IMR-90 (cell line): ENCODE data around the gene ANO4. TPM values are rescaled to one million over a fixed set of nuclear protein-coding genes. Genes with fewer than 3 reads are reported as not detected.

ENCODE experiments used
- ATAC-seq: fragments of 200-7000 bp; cut with Tn5 transposase; 2 replicates; pipeline ENCODE4 v1.9.1; 2020; ENCODE audit warnings: low read depth, mild to moderate bottlenecking, moderate library complexity
- BruUV-seq: library from RNA; stranded (reverse); fragments of 400-500 nt; replicated peaks from 2 replicates; lab custom pipeline; 2021; lab: Mats Ljungman, UMichigan
- CTCF ChIA-PET: fragments of 300-600 bp; formaldehyde crosslinking; extraction: SDS; loops from one replicate; lab custom pipeline; 2021; ENCODE audit warnings: antibody characterized with exemption; lab: Yijun Ruan, JAX
- POLR2A ChIA-PET: fragments of 300-600 bp; sonication (Branson Sonifier 250); formaldehyde crosslinking; loops from one replicate; lab custom pipeline; 2022; ENCODE audit warnings: antibody characterized with exemption; ENCODE audit not compliant: unreplicated experiment; lab: Charles Lee
- DNase-seq: peaks from one replicate; pipeline ENCODE4 v3.0.0; 2013
- H2AFZ ChIP-seq: replicated peaks from 2 replicates; pipeline ENCODE3; 2013; ENCODE audit warnings: low read length, mild to moderate bottlenecking; ENCODE audit not compliant: poor library complexity
- H2AK5ac ChIP-seq: 2 replicates; pipeline ENCODE4 v1.6.1; 2013; ENCODE audit warnings: low read depth, low read length, inconsistent platforms
- H2AK9ac ChIP-seq: replicated peaks from 2 replicates; pipeline ENCODE3; 2013; ENCODE audit warnings: mild to moderate bottlenecking, low read depth, low read length, moderate library complexity; ENCODE audit not compliant: poor library complexity
- H2BK120ac ChIP-seq: 2 replicates; pipeline ENCODE4 v1.6.1; 2013; ENCODE audit warnings: low read depth, low read length, inconsistent platforms
- H2BK15ac ChIP-seq: 3 replicates; pipeline ENCODE4 v1.6.1; 2013; ENCODE audit warnings: low read depth, low read length, inconsistent platforms
- H2BK20ac ChIP-seq: 2 replicates; pipeline ENCODE4 v1.6.1; 2013; ENCODE audit warnings: low read depth, mild to moderate bottlenecking, inconsistent platforms, low read length, moderate library complexity
- H2BK5ac ChIP-seq: 2 replicates; pipeline ENCODE4 v1.6.1; 2013; ENCODE audit warnings: mild to moderate bottlenecking, low read depth, low read length, inconsistent platforms; ENCODE audit not compliant: poor library complexity, severe bottlenecking
- H3K14ac ChIP-seq: replicated peaks from 2 replicates; pipeline ENCODE4 v1.6.1; 2013; ENCODE audit warnings: low read depth, low read length, inconsistent platforms
- H3K18ac ChIP-seq: 2 replicates; pipeline ENCODE4 v1.6.1; 2013; ENCODE audit warnings: low read depth, low read length, control low read depth
- H3K23ac ChIP-seq: 2 replicates; pipeline ENCODE4 v1.6.1; 2013; ENCODE audit warnings: low read depth, low read length, inconsistent platforms
- H3K27ac ChIP-seq: 2 replicates; pipeline ENCODE4 v1.5.1; 2013; ENCODE audit warnings: mild to moderate bottlenecking, control low read depth, low read length; ENCODE audit not compliant: insufficient read depth
- H3K27me3 ChIP-seq: 2 replicates; pipeline ENCODE4 v1.6.1; 2013; ENCODE audit warnings: low read length; ENCODE audit not compliant: control insufficient read depth, insufficient read depth
- H3K36me3 ChIP-seq: 2 replicates; pipeline ENCODE4 v1.6.1; 2013; ENCODE audit warnings: low read length, mixed read lengths; ENCODE audit not compliant: control insufficient read depth, insufficient read depth
- H3K4ac ChIP-seq: 2 replicates; pipeline ENCODE4 v1.6.1; 2013; ENCODE audit warnings: low read depth, low read length, inconsistent platforms
- H3K4me1 ChIP-seq: 2 replicates; pipeline ENCODE4 v1.6.1; 2013; ENCODE audit warnings: low read length, mixed read lengths; ENCODE audit not compliant: control insufficient read depth, insufficient read depth
- H3K4me2 ChIP-seq: 2 replicates; pipeline ENCODE4 v1.6.1; 2013; ENCODE audit warnings: low read depth, mild to moderate bottlenecking, control low read depth, low read length, moderate library complexity
- H3K4me3 ChIP-seq: 2 replicates; pipeline ENCODE4 v1.5.1; 2013; ENCODE audit warnings: low read depth, mild to moderate bottlenecking, control low read depth, low read length, moderate library complexity; ENCODE audit not compliant: insufficient read depth
- H3K56ac ChIP-seq: 2 replicates; pipeline ENCODE4 v1.6.1; 2013; ENCODE audit warnings: low read length, inconsistent platforms; ENCODE audit not compliant: insufficient read depth; ENCODE audit errors: extremely low read depth
- H3K79me1 ChIP-seq, 2 experiments: 2 replicates each; pipeline ENCODE4 v1.6.1; 2013; ENCODE audit warnings: low read length in 2 of 2, inconsistent platforms in 1 of 2, low read depth in 1 of 2
- H3K9ac ChIP-seq: 2 replicates; pipeline ENCODE4 v1.6.1; 2013; ENCODE audit warnings: low read depth, low read length, control low read depth
- H3K9me1 ChIP-seq: 2 replicates; pipeline ENCODE4 v1.6.1; 2013; ENCODE audit warnings: low read length, inconsistent platforms; ENCODE audit not compliant: insufficient read depth
- H3K9me3 ChIP-seq: 2 replicates; pipeline ENCODE4 v1.6.1; 2013; ENCODE audit warnings: low read length; ENCODE audit not compliant: control insufficient read depth, insufficient read depth
- H4K20me1 ChIP-seq: 2 replicates; pipeline ENCODE4 v1.6.1; 2013; ENCODE audit warnings: low read length, inconsistent platforms; ENCODE audit not compliant: insufficient read depth
- H4K5ac ChIP-seq: 2 replicates; pipeline ENCODE4 v1.6.1; 2013; ENCODE audit warnings: mild to moderate bottlenecking, low read depth, low read length, control low read depth
- H4K8ac ChIP-seq, 2 experiments: 2 replicates each; pipeline ENCODE4 v1.6.1; 2013; ENCODE audit warnings: low read depth in 2 of 2, low read length in 2 of 2, control low read depth in 1 of 2, inconsistent platforms in 1 of 2
- H4K91ac ChIP-seq: 2 replicates; pipeline ENCODE4 v1.6.1; 2013; ENCODE audit warnings: low read depth, low read length, inconsistent platforms; ENCODE audit not compliant: insufficient read depth
- MAFK ChIP-seq: IDR thresholded peaks from 2 replicates; pipeline ENCODE4 v1.6.1; 2012; ENCODE audit warnings: low read depth, low read length, improper control_type of control experiment
- MAZ ChIP-seq: IDR thresholded peaks from 2 replicates; pipeline ENCODE4 v1.6.1; 2012; ENCODE audit warnings: low read depth, mild to moderate bottlenecking, low read length, improper control_type of control experiment, moderate library complexity, borderline replicate concordance
- RAD21 ChIP-seq: IDR thresholded peaks from 2 replicates; pipeline ENCODE4 v1.6.1; 2012; ENCODE audit warnings: low read length, improper control_type of control experiment
- WGBS, 2 experiments: methylation state at CpG; one replicate each; pipeline versions ENCODE4 v1.1.5 to v1.1.7; 2013; ENCODE audit warnings: missing lambda C conversion rate in 2 of 2; ENCODE audit not compliant: insufficient read length in 1 of 2; ENCODE audit errors: extremely low coverage in 2 of 2; 5-methylcytosine and 5-hydroxymethylcytosine counted together
- dilution Hi-C: fragments of 300-500 bp; cut with HindIII; formaldehyde crosslinking; loops from one replicate; pipeline ENCODE4 v1.14.3; 2018; ENCODE audit warnings: low sequenced_read_pairs; ENCODE audit not compliant: unreplicated experiment
- in situ Hi-C: fragments of 300-500 bp; cut with MboI; formaldehyde crosslinking; loops from 3 replicates; pipeline ENCODE4 v1.14.3; 2019; ENCODE audit warnings: low sequenced_read_pairs, inconsistent platforms, mixed read lengths
- intact Hi-C: fragments of 100-400 bp; cut with micrococcal nuclease; formaldehyde crosslinking; loops from 2 replicates; pipeline ENCODE4 v1.10.0; 2022
- polyA plus RNA-seq, 3 experiments: library from polyadenylated mRNA; depleted of rRNA; stranded (reverse); fragments of >200 nt; gene quantifications; 2 replicates each; pipeline ENCODE4 v1.2.3, GENCODE V29; 2012; ENCODE audit warnings: low replicate concordance in 1 of 3
- total RNA-seq: library from RNA; depleted of rRNA; stranded (reverse); fragments of >200 nt; gene quantifications from 2 replicates; pipeline ENCODE4 v1.2.3, GENCODE V29; 2012

ANO4 gene
- total and polyA plus RNA-seq, 2 of the 4 experiments (the other 2 are of a cell fraction): 4.7 to 10.2 TPM

GRCh38 chr12:101097829-101098580, 303.4 kb downstream of the ANO4 start:
- no peaks in the 10 kb centered on the region for H3K4me1 ChIP-seq
- no peak overlapping the region for H2BK15ac ChIP-seq
- H3K14ac ChIP-seq: no peak overlapping the region
- H3K4me3 ChIP-seq: no peak overlapping the region
- H3K4ac ChIP-seq: no peak overlapping the region
- no peaks in the 10 kb centered on the region for H3K9me1 ChIP-seq
- ChIA-PET POLR2A (no interaction called here), CTCF (no interaction called here)
- H2BK5ac ChIP-seq: no peak overlapping the region
- H4K20me1 ChIP-seq: no peaks in the 10 kb centered on the region
- WGBS, 2 experiments: no CpG with 5 or more reads among the region's 5 CpGs
- ATAC-seq (no peak), DNase-seq (no peak)
- H2AK9ac ChIP-seq: no peak overlapping the region
- H3K79me1 ChIP-seq: no peaks in the 10 kb centered on the region
- no peak overlapping the region for H3K23ac ChIP-seq
- no peak overlapping the region for H2AK5ac ChIP-seq
- no peak overlapping the region for H3K9ac ChIP-seq
- H3K27me3 ChIP-seq: no peaks in the 10 kb centered on the region
- no TSS peak for BruUV-seq
- TF ChIP-seq MAZ: no peak
- peak; percentile 19; the same call in 1 of the 2 replicates for TF ChIP-seq MAFK
- TF ChIP-seq RAD21: no peak
- no peak overlapping the region for H2BK20ac ChIP-seq
- H4K8ac ChIP-seq: no peak overlapping the region
- no peak overlapping the region for H4K5ac ChIP-seq
- intact Hi-C loops (no loop called here), dilution Hi-C loops (no loop called here), in situ Hi-C loops (no loop called here)
- H3K18ac ChIP-seq: no peak overlapping the region
- no peak overlapping the region for H3K56ac ChIP-seq
- no peak overlapping the region for H3K27ac ChIP-seq
- H2BK120ac ChIP-seq: no peak overlapping the region
- no peak overlapping the region for H3K4me2 ChIP-seq
- H3K9me3 ChIP-seq: no peaks in the 10 kb centered on the region
- H2AFZ ChIP-seq: no peak overlapping the region
- H3K36me3 ChIP-seq: peaks cover 11% of the 10 kb centered on the region
- H4K91ac ChIP-seq: no peak overlapping the region
